Measurements from ENCODE around the gene ZACN. TPM values are rescaled to one million over a fixed set of nuclear protein-coding genes. Genes with fewer than 3 reads are reported as not detected.

Gene ZACN
- total RNA-seq: not detected

DNA sequence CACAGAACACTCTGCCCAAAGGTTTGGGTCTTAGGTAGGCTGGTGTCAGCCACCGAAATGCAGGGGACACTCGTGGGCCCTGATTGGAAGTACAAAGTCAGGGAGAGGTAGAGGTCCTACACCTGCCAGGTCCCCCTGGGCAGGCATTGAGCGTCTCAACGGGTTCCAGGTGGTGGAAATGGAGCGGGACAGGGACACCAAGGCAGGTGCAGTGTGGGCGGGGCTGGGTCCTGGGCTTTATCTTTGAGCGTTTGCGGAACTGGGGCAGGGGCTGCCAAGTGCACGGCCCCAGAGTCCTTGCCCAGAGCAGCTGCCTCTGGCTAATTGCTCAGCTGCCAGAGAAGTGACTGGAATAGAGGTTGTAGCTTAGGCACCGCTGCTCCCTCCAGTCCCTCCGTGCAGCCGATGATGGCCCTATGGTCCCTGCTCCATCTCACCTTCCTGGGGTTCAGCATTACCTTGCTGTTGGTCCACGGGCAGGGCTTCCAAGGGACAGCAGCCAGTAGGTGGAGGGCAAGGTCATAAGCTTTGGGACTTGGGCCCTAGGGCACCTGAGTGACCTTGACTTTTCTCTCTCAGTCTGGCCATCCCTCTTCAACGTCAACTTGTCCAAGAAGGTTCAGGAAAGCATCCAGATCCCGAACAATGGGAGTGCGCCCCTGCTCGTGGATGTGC is at the start of gene ZACN:
TSS of gene ZACN (plus strand) at position 323 of the 675 bp plus-strand sequence. CDS start at position 406, 83 bp downstream.
- Histone ChIP-seq H3K9me3 (no peaks in the 10 kb centered on the region), H3K27me3 (peaks cover 33 to 41% of the 10 kb centered on the region in 2 donors), H3K27ac (no peak within 1 kb of the TSS), H3K4me1 (peaks cover 0 to 13% of the 10 kb centered on the region in 2 donors), H3K4me3 (no peak within 1 kb of the TSS), H3K36me3 (no peaks in the 10 kb centered on the region)
- intact Hi-C loops (cut with DNase I; ENCODE audit: low total_unique reads): no loop called here
- no peak for DNase-seq
- no peak for TF ChIP-seq POLR2A (IDR thresholded peaks at IDR 0.05)
- TF ChIP-seq, protein P1, sequence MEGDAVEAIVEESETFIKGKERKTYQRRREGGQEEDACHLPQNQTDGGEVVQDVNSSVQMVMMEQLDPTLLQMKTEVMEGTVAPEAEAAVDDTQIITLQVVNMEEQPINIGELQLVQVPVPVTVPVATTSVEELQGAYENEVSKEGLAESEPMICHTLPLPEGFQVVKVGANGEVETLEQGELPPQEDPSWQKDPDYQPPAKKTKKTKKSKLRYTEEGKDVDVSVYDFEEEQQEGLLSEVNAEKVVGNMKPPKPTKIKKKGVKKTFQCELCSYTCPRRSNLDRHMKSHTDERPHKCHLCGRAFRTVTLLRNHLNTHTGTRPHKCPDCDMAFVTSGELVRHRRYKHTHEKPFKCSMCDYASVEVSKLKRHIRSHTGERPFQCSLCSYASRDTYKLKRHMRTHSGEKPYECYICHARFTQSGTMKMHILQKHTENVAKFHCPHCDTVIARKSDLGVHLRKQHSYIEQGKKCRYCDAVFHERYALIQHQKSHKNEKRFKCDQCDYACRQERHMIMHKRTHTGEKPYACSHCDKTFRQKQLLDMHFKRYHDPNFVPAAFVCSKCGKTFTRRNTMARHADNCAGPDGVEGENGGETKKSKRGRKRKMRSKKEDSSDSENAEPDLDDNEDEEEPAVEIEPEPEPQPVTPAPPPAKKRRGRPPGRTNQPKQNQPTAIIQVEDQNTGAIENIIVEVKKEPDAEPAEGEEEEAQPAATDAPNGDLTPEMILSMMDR (IDR thresholded peaks at IDR 0.05): no peak

DNA sequence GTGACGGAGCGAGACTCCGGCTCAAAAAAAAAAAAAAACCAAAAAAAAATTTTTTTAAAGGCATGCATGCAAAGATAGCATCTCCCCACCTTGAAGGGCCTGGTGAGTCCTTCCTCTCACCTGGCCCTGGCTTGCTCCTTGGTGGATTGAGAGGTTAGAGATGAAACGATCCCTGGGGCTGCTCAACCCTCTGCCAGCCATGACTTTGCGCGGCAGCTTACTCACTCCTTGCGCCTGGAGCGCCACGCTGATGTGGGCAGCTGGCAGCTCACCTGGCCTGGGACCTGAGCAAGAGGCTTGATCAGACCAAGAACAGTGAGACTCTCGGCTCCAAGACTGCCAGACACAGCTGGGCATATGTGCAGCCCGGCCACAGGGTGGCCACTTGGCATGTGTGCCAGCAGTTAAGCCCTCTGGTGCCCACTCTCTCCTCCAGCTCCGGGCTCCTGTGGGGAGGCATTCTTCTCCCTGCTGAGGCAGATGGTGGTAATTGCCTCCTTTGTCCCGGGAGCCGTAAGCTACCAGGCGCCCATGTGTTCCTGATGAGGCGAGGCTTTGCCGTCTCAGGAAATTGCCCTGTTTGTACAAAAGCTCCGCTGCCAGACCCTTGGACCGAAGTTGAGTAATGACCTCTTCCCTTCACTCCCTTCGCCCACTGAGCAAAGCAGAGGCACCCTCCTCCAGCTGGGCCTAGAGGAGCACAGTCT is 46.8 kb upstream of the ZACN start:
- H3K9me3 ChIP-seq: no peaks in the 10 kb centered on the region
- H3K27ac ChIP-seq: no peak overlapping the region
- no peaks in the 10 kb centered on the region for H3K27me3 ChIP-seq
- intact Hi-C loops (cut with DNase I; ENCODE audit: low total_unique reads): no loop called here
- TF ChIP-seq, protein P1 (IDR thresholded peaks at IDR 0.05): no peak
- no peak for TF ChIP-seq POLR2A (IDR thresholded peaks at IDR 0.05)
- H3K4me3 ChIP-seq: no peak overlapping the region
- no peaks in the 10 kb centered on the region for H3K4me1 ChIP-seq
- no peak for DNase-seq
- H3K36me3 ChIP-seq: no peaks in the 10 kb centered on the region

DNA sequence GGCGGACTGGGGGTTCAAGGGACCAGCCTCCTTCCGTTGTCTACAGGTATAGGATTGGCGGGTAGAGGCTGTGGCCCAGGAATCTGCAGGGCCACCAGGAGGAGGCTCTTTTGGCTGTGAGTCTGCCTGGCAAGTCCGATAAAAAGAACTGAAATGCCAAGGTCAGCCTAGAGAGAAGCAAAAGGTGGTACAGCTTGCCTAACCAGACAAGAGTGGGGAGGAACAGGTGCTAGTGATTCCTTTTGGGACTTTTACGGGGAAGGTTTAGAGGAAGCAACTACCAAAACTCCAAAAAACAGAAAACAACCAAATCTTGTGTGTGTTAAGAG is 46.2 kb upstream of the ZACN start:
- no peaks in the 10 kb centered on the region for H3K4me1 ChIP-seq

DNA sequence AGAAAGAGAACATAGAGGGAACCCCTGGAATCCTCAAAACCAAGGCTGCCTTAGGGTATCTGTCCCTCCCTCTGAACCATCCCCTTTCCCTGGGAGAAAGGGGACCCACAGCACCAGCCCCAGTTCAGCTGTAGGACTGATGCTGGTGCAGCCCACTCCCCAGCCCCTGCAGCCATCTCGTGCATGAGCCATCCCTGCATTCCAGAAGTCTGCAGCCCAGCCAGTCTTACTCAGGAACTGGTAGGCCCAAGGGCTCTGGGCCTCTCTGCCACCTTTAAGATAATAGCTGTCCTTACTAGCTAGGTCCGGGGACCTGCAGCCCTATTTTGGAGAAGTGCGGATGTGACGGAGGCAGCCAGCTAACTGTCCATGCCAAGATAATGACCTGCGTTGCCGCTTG is 45.8 kb upstream of the ZACN start:
- no peak for DNase-seq
- no peaks in the 10 kb centered on the region for H3K9me3 ChIP-seq
- no peaks in the 10 kb centered on the region for H3K27me3 ChIP-seq
- no peaks in the 10 kb centered on the region for H3K4me1 ChIP-seq
- TF ChIP-seq, protein P1 (IDR thresholded peaks at IDR 0.05): no peak
- TF ChIP-seq POLR2A (IDR thresholded peaks at IDR 0.05): no peak
- H3K4me3 ChIP-seq: no peak overlapping the region
- H3K36me3 ChIP-seq: no peaks in the 10 kb centered on the region
- H3K27ac ChIP-seq: no peak overlapping the region
- intact Hi-C loops (cut with DNase I; ENCODE audit: low total_unique reads): no loop called here

More for the DNA sequence above, 46.2 kb upstream of the ZACN start:
- TF ChIP-seq, protein P1 (IDR thresholded peaks at IDR 0.05): no peak
- TF ChIP-seq POLR2A (IDR thresholded peaks at IDR 0.05): no peak
- H3K27me3 ChIP-seq: no peaks in the 10 kb centered on the region
- H3K4me3 ChIP-seq: no peak overlapping the region
- no peaks in the 10 kb centered on the region for H3K36me3 ChIP-seq
- DNase-seq: no peak
- H3K27ac ChIP-seq: no peak overlapping the region
- intact Hi-C loops (cut with DNase I; ENCODE audit: low total_unique reads): no loop called here
- no peaks in the 10 kb centered on the region for H3K9me3 ChIP-seq

Data from uterus (tissue), 4 donors.